GM18508 (cell line): ENCODE results near the gene EOLA2.
"Not testable (repeated sequence)": the region's sequence is repeated elsewhere in the genome, so short reads cannot be mapped to it uniquely, and the experiment has no call there.

ENCODE experiments used
- ATAC-seq: cut with Tn5 transposase; IDR thresholded peaks from one replicate; pipeline ENCODE4 v1.9.1; 2021; ENCODE audit warnings: moderate number of reproducible peaks; ENCODE audit not compliant: insufficient read depth, unreplicated experiment

EOLA2 gene

DNA sequence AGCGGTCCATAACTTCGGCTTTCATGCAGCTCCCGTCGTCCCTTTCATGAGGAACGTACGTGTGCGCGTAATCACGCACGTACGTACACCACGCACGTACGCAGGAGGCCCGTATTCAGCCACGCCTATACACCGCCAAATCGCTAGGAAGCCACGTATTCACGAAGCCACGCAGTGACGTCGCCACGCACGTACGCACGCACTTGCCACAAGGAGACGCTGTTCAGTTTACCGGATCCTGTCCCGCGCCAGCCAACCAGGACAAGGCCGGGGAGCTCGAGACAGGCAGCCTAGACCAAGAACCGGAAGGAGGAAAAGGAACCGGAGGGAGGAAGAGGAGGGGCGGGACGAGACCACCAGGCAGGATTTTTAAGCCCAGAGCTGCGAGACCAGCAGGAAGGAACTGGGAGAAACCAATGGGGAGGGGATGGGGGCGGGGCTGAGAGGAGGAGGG is at the start of gene EOLA2:
EOLA2 (minus strand) TSS at position 65 of the 454 bp plus-strand sequence. CDS start 4,617 bp downstream, outside the sequence.
- ATAC-seq, result peak; percentile 74

DNA sequence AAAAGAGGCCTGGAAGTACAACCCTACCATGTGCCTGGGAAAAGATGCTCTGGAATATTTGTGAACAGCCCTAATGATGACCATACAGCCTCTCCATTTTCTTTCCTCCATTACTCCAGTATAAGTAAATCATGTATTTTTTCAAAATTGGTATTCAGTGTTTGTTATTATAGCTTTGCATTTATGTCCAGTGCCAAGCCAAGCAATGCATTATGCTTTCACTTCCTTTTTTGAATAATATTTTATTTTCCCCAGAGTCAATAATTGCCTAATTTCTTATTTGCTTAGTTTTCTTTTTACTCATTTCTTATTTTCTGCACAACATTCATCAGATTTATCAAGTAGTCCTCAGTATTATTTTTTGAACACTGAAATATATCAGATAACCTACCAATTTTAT is 49.3 kb upstream of the EOLA2 start:
- peak; percentile 86 for ATAC-seq

DNA sequence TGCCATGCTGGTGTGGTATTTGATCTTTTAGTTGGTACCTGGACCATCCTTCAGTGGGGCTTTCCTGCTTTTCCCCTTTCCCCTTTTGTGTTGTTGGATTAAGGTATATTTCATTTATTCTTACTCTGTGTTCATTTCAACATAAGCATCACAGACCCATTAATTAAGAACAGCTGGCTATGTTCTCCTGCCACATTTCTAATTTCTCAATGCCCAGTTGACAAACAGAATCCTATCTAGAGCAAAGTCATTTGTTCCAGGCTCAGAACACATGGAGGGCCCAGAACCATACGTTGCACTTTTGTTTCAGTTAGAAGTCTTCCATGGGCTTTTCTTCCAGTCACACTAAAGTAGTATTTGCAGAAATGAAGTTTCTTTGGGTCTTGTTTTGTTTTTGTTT is 46.1 kb upstream of the EOLA2 start:
- ATAC-seq, result no peak

DNA sequence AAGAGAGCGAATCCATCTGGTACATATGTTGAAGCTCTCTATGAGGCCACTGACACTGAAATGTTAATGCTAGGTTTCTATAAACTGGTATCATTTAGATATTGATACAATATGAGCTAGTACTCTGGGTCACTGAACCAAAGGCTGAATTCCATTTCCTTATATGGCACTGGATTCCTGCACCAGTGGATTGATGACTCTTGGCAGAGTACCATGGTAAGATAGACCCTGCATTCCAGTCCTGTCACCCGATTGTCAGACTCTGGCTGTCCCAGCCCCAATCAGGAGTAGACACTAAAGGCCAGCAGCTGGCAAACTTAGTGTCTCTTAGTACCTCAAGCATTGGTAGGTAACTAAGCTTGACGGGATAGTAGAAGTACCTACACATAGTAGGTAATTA is 44.0 kb upstream of the EOLA2 start:
- no peak for ATAC-seq

DNA sequence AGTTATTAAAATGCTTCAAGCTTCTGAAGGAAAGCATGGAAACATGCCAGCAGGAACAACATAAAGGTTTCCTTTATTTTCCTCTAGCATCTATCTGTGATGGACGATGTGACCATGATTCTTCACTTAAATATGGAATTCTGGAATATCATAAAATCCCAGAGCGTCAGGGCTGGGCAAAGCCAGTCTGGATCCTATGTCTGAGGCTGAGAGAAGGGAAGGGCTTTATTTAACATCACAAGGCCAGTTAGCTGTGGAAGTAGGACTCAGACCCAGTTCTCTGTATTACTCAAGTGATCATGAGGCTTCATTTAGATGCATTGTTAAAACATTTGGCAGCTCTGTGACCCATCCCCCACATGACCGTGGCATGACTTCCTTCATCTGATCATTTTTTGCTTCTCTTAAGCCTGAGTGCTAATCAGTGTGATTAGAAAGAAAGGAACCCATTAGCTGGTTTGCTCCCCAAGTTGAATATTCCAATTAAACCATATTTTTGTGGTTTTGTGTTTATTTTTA is 40.9 kb upstream of the EOLA2 start:
- ATAC-seq, result no peak

DNA sequence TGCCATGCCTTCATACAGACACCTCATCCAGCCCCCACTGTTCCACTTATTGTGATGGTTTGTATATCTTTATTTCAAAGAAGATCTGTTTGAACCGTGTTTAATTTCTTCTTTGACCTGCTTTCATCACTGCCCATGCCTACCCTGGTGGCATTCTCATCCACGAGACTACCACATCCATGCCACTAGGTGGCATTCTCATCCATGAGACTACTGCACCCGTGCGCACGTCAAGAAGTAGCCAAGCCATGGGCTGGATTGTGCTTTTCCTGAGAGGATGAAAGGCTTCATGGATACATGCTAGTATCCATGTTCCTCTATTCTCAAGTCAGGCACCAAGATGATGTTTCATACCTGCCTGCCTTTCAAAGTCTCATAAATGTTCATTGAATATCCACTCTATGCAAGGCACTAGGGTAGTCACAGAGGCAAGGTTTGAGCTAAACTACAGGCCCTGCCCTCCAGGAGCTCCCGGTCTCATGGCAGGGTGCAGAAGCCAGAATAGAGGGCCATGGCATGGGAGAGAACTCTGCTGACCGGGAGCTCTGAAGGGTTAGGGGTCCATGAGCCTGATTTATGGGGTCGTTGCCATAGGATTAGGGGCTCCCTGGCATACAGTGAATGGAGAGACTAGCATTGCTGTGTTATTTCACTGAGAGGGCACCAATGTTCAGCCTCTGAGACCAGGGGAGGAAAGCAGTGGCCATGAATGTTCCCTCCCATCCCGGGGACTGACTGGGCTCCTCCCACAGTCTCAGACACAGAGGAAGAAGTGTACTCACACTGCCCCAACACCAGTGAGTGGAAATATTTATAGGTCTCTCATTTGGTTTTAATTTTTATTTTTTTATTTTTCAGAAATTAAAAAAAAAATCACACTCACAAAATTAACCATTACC is 24.8 kb upstream of the EOLA2 start:
- ATAC-seq, result no peak

DNA sequence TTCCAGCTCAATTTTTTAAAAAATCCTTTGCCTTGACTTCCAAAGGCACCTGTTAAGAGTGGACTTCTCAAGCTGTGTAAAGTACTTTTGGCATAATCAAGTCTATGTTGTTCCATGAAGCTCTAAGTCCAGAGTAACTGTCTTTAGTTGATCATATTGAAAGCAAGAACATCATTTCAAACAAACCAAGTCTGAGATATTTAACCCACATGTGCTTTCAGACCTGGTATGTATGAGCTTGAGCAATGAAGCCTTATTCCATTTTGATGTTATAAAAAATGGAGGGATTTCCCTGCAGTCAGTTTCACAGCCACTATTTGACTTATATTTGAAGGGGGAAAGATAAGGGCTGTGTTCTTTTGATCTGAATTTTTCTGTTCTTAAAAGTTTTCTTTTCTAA is 23.7 kb upstream of the EOLA2 start:
- ATAC-seq, result no peak

DNA sequence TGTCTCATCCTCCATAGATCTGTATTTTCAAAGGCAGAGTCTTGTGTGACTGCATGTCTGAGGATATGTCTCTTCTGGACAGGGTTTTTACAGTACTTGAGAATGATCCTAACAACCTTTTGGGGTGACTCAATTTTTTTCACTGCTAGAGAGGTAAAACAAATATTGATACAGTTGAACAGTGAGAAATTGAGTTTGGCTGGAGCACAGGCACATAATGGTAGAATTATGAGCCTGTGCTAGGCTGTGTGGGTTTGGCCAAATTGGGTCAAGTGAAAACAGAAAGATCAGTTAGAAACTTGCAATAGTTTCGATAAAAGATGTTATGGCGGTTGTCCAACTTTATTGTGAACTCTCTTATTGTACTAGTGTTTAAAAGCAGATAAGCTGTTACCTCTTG is 23.3 kb upstream of the EOLA2 start:
- no peak for ATAC-seq

DNA sequence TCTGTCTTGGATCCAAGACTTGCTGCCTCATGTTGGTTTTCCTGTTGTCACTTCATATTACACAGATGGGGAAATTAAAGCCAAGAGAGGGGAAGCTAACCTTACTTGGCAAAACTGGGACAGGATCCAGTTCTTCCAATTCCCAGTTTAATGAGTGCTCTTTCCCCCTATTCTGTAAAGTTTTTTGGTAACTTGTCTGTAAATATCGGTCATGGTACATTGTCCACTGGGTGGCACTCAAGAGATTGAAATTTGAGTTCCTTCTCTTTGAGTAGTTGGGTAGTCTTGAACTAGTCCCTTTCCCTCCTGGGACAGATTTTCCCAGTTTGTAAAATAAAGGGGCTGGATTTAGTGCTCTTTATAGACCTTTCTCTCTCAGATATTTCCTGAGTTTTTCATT is 12.4 kb upstream of the EOLA2 start:
- no peak for ATAC-seq

DNA sequence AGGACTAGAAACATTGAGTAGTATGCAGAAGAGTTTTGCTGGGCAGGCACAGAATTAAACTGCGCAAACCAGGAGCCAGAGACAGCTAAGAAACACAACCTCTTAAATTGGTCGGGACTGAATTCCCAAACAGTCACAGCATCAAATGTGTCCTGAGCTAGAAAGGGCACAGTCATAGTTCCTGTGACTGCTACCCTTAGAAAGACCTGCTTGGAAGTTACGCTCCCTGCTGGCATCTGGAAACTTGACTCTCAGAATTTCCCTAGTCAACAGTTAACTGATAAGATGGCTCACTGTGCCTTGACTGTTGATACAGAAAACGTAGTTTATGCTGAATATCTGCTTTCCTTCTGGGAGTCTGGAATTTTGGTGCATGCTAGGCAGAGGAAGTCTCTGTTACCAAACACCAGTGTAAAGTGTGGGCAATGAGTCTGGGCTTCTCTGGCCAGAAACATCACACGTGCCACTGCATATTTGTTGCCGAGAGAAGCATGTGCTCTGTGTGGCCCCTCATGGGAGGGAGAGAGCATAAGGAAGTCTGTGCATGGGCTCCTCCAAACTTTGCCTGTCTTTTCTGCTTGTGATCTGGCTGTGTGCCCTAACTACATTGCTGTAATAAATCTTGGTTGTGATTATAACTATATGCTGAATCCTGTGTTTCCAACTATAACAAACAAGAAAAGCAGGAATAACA is 11.6 kb upstream of the EOLA2 start:
- ATAC-seq, result no peak

DNA sequence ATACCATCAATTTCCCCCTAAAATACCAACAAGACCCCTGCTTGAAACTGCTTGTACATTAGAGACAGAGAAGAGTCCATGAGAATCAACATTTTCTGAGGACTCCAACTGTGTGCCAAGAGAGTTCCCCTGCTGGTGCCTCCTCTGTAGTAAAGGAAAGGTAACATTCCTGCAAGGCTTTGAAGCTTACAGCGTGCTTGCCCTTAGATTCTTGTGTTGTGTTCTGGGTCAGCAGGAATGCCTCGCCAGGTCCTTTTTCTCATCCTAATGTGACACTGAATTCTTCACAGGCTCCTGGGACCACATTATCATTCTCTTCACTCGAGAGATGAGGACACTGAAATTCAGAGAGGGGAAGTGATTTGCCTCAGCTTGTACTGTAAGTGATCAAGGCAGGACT is 9.7 kb upstream of the EOLA2 start:
- ATAC-seq, result no peak

DNA sequence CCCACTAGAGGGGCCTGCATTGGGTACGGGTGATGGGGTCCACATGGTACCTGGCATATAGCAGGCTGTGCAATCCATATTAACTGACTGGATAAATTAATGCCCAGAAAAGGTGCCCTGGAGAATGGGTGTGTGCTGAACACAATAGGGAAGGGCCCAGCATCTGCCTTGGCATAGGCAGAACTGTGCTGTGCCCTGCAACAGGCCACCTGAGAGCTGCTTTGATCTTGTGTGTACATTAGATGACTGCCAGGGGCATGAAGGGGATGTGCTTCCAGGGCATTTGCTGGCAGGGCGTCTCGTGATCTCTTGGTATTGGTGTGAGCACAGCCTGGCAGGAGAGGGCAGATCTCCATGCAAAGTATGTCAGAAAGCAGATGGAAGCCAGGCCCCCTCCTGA is 8.6 kb upstream of the EOLA2 start:
- ATAC-seq, result not testable (repeated sequence)

DNA sequence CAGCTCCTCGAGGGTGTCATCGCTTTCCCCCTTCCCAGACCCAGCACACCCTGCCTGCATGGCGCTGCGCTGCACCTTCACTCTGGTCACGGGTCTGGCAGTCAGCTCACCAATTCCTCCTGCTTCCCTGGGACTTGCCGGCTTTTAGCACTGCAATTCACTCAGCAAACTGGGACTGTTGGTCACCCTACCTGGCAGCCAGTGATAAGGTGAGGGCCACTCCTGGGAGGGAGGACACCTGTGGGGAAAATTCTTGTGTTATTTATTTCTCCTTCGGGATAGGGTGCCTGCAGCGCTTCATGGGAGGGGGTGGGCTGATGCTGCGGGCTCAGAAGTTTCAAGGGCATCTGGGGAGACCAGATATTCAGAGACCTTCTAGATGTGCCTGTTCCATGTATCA is 7.5 kb upstream of the EOLA2 start:
- not testable (repeated sequence) for ATAC-seq

DNA sequence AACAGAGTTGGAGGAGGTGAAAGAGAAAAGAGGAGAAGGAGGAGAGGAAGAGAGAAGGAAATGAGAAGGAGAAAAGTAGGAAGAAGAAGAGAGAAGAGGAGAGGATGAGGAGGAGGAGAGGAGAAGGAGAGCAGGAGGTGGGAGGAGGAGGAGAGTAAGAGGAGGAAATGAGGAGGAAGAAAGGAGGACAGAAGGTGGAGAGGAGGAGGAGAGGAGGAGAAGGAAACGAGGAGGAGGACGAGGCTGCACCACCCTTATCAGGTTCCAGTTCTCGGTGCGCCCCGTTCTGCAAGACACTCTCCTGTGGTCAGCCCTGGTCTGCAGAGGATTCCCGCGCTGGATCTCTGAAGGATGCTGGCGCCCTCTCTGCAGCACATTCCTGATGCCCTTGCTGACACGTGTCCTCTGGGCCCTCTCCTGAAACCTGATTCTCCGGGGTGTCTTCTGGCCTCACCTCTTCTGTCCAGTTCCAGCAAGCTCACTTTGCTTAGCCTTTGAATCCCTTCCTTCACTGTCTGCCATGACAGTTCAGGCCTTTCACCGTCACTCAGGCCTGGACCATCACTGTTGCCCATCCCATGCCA is 6.9 kb upstream of the EOLA2 start:
- ATAC-seq, result not testable (repeated sequence)

DNA sequence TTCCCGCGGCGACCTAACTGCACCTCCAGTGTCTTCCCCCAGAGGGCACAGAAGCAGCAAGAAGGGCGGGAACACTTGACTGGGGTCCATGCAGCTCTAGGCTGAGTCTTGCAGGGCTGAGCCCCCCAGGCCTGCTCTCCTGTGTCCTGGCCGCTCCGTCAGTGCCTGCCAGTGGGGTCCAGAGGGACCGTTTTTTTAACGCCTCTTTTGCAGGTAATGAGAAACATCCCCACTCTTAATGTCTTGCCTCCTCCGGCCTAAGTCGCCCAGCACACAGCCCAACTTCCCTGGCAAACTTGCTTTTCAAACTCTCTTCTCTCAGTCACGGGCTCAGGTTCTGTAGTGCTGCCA is 2.4 kb upstream of the EOLA2 start:
- not testable (repeated sequence) for ATAC-seq

DNA sequence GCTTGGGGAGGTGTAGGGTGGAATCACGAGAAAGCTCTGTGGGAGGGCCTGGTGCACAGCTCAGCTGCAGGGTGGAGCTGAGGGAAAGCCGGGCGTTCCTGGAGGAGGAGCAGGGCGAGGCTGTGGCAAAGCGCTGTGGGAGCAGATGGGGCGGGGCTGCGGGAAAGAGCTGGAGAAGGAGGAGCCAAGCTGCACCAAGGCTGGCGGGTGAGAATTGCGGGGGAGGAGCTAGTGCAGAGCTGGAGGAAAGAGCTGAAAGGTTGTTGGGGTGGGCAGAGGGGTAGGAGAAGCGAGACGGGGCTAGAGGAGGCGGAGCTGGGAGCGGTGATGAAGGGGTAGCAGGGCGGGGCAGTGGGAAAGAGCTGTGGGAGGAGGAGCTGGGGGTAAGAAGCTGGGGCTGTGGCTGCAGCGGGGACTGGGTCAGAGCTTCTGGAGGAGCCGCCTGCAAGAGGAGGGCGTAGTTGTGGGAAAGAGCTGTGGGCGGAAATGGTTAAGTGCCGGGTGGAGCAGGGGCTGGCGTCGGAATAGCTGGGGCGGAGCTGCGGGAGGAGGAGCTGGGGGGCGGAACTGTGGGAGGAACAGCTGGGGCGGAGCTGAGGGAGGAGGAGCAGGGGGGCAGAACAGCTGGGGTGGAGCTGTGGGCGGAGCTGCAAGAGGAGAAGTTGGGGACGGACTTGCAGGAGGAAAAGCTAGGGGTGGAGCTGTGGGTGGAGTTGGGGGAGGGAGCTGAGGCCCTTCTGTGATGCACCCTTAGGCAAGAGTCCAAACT is 1.8 kb upstream of the EOLA2 start:
- peak; percentile 45 for ATAC-seq

DNA sequence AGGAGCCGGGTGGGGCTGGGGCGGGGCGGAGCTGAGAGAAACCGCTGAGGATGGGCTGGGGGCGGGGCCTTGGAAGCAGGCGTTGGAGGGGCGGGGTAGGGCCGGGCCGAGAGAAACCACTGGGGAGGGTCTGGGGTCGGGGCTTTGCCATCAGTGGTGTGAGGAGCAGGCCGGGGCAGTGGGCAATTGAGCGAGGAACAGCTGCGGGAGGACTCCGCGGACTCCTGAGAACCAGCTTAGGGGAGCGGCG is 1.3 kb upstream of the EOLA2 start:
- no peak for ATAC-seq

DNA sequence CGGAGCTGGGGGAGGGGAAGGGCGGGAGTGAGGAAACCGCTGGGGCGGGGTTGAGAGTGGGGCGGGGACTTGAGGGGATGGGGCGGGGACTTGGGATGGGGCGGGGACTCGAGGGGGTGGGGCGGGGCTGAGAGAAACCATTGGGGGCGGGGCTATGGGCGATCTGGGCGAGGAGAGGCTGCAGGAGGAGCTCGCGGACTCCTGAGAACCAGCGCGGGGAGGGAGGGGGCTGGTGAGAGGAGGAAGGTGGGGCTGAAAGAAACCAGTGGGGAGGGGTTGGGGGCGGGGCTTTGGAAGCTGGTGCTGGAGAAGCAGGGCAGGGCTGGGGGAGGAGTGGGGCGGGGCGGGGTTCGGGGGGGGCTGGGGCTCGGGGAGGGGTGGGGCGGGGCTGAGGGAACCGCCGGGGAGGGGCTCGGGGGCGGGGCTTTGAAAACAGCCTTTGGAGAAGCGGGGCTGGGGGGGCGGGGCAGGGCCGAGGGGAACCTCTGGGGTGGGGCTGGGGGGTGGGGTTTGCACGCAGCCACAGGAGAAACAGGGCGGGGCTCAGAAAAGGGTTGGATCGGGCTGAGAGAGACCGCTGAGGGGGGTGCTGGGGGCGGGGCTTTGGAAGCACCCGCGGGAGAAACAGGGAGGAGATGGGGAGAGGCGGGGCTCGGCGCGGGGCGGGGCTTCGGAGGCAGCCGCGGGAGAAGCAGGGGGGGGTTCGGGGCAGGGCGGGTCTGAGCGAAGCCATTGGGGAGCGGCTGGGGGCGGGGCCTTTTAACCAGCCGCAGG is 777 bp upstream of the EOLA2 start:
- ATAC-seq, result no peak

DNA sequence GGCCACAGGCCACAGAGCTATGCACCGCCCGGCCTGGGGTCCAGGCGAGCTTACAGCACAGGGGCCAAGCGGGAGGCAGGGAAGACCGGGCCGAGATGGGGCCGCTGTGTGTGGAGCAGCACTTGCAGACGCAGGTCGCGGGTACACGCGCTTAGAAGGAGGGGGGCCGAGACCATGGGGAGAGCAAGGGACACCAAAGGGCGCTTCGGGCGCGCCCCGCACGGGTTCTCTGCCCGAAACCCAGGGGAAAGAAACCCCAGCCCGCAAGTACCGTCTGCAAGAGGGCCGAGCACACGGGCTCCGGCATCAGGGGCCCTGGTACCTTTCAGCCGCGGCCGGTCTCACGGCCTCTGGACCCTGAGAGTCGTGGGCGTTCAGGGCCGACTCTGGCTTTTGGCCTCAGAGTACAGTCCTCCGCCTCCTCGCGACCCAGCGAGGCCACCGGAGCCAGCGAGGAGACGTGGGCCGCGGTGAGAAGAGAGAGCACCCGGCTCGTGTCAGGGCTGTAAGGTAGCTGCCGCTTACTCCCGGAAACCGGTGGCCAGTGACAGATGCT is 342 bp downstream of the EOLA2 start:
- no peak for ATAC-seq

DNA sequence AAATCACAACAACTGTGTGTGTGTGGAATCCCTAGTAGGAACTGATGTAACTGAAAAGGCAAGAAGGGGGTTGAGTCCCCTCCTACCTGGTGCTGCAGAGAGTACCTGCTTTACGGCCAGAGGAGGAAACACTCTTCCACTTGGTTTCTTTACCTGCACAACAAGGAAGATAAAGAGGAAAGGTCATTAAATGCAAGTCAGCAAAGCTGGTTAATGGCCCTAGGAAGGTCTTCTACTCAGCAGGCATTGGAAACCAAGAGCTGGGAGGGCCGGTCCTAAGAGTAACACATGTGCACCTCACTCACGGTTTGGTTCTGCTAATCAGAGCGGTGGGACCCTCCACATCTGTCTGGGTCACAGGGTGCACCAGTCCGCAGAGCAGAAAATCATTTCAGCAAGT is 963 bp downstream of the EOLA2 start:
- ATAC-seq, result not testable (repeated sequence)
